Fibroblast of lung (primary cell): ENCODE data around the gene FAM118A. TPM values are rescaled to one million over a fixed set of nuclear protein-coding genes. Genes with fewer than 3 reads are reported as not detected.

Experiments used
- DNase-seq, 2 donors: peaks; one replicate each; pipeline versions ENCODE4 v3.0.0 to v3.0.0-alpha.2; 2010; ENCODE audit warnings: low read depth in 2 of 2
- H2AFZ ChIP-seq: 2 replicates; pipeline ENCODE4 v1.5.1; 2012; ENCODE audit warnings: low read length, control low read depth, inconsistent platforms
- H3K27ac ChIP-seq: 2 replicates; pipeline ENCODE4 v1.5.1; 2011; ENCODE audit warnings: low read length, control low read depth; ENCODE audit not compliant: insufficient read depth
- H3K27me3 ChIP-seq: 2 replicates; pipeline ENCODE4 v1.5.1; 2011; ENCODE audit warnings: mild to moderate bottlenecking, low read length; ENCODE audit not compliant: control insufficient read depth, insufficient read depth
- H3K36me3 ChIP-seq: 2 replicates; pipeline ENCODE4 v1.5.1; 2011; ENCODE audit warnings: low read length; ENCODE audit not compliant: control insufficient read depth, insufficient read depth
- H3K4me1 ChIP-seq: 2 replicates; pipeline ENCODE4 v1.5.1; 2011; ENCODE audit warnings: low read length; ENCODE audit not compliant: control insufficient read depth, insufficient read depth; ENCODE audit errors: extremely low read depth
- H3K4me2 ChIP-seq: 2 replicates; pipeline ENCODE4 v1.5.1; 2011; ENCODE audit warnings: low read length, control low read depth; ENCODE audit not compliant: insufficient read depth; ENCODE audit errors: extremely low read depth
- H3K4me3 ChIP-seq, 4 experiments: fragments of 200-600 bp in 1 of 4; sonication (generic) in 1 of 4; replicated peaks in 1 of 4; 2 replicates each; pipeline ENCODE4 v1.5.1; 2011 to 2016; ENCODE audit warnings: low read length in 4 of 4, low read depth in 3 of 4, mild to moderate bottlenecking in 3 of 4, control low read depth in 2 of 4, inconsistent platforms in 1 of 4, mixed read lengths in 1 of 4; ENCODE audit not compliant: insufficient read depth in 1 of 4; ENCODE audit errors: control extremely low read depth in 1 of 4
- H3K79me2 ChIP-seq: 2 replicates; pipeline ENCODE4 v1.5.1; 2012; ENCODE audit warnings: mild to moderate bottlenecking, low read length, inconsistent platforms; ENCODE audit not compliant: control insufficient read depth, insufficient read depth
- H3K9ac ChIP-seq: 2 replicates; pipeline ENCODE4 v1.5.1; 2011; ENCODE audit warnings: mild to moderate bottlenecking, low read length, control low read depth; ENCODE audit not compliant: insufficient read depth
- H3K9me3 ChIP-seq: 2 replicates; pipeline ENCODE4 v1.5.1; 2012; ENCODE audit warnings: low read depth, low read length; ENCODE audit not compliant: control insufficient read depth, insufficient read depth
- H4K20me1 ChIP-seq: 2 replicates; pipeline ENCODE4 v1.5.1; 2011; ENCODE audit warnings: low read length; ENCODE audit not compliant: control insufficient read depth, insufficient read depth; ENCODE audit errors: extremely low read depth
- EZH2 ChIP-seq: IDR thresholded peaks from 2 replicates; pipeline ENCODE4 v1.5.1; 2012; ENCODE audit warnings: low read length, control low read depth, mild to moderate bottlenecking; ENCODE audit errors: missing control alignments
- polyA plus RNA-seq, 2 donors: library from polyadenylated mRNA; depleted of rRNA in 1 of 2; stranded (reverse) in 1 of 2; unstranded in 1 of 2; fragments of >200 nt; gene quantifications; 2 replicates each; pipeline ENCODE4 v1.2.1, GENCODE V29; 2011 to 2012; ENCODE audit warnings: missing spikeins in 1 of 2
- total RNA-seq: library from RNA; depleted of rRNA; stranded (reverse); fragments of >200 nt; gene quantifications from 2 replicates; pipeline ENCODE4 v1.2.1, GENCODE V29; 2014
- TF ChIP-seq, protein P1 (sequence below), 2 donors: IDR thresholded peaks in 1 of 2; conservative IDR thresholded peaks in 1 of 2; 1 replicate in 1 of 2; 2 replicates in 1 of 2; pipeline ENCODE4 v1.5.1; 2011 to 2012; ENCODE audit warnings: low read length in 2 of 2, control low read depth in 1 of 2, inconsistent platforms in 1 of 2, low read depth in 1 of 2, mild to moderate bottlenecking in 1 of 2

The FAM118A gene
- total and polyA plus RNA-seq, 2 donors (not counting 1 experiment from before 2014, with no cell fraction given): 16.5 to 18.0 TPM

DNA sequence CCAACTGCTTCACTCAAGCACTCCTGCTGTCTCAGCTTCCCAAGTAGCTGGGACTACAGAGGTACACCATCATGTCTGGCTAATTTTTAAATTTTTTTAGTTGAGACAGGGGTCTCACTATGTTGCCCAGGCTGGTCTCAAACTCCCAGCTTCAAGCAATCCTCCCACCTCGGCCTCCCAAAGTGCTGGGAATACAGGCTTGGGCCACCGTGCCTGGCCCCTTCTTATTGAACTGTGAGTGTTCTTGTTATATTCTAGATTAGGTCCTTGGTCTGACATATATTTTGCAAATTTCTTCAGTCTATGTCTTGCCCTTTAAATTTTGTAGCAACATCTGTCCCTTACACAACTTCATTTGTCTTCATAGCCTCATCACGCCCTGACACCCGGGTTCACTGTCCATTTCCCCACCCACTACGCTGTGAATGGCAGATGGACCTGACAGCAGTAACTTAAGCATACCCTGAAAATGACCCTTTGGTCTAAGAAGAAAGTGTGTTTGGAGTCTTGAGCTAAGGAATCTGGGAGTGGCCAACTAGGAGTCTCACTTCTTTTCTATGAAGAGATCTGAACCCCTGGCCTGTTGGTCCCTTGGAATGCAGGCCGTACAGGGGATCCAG is 4.2 kb upstream of the FAM118A start:
- Histone ChIP-seq H3K4me3 (no peak overlapping the region), H3K36me3 (no peaks in the 10 kb centered on the region), H4K20me1 (no peaks in the 10 kb centered on the region), H3K9me3 (no peaks in the 10 kb centered on the region), H2AFZ (no peak overlapping the region), H3K27ac (no peak overlapping the region), H3K27me3 (no peaks in the 10 kb centered on the region), H3K9ac (no peak overlapping the region), H3K79me2 (peaks cover 2% of the 10 kb centered on the region), H3K4me2 (no peak overlapping the region), H3K4me1 (peaks cover 3% of the 10 kb centered on the region)
- DNase-seq: no peak
- no peak for TF ChIP-seq EZH2
- TF ChIP-seq, protein P1, sequence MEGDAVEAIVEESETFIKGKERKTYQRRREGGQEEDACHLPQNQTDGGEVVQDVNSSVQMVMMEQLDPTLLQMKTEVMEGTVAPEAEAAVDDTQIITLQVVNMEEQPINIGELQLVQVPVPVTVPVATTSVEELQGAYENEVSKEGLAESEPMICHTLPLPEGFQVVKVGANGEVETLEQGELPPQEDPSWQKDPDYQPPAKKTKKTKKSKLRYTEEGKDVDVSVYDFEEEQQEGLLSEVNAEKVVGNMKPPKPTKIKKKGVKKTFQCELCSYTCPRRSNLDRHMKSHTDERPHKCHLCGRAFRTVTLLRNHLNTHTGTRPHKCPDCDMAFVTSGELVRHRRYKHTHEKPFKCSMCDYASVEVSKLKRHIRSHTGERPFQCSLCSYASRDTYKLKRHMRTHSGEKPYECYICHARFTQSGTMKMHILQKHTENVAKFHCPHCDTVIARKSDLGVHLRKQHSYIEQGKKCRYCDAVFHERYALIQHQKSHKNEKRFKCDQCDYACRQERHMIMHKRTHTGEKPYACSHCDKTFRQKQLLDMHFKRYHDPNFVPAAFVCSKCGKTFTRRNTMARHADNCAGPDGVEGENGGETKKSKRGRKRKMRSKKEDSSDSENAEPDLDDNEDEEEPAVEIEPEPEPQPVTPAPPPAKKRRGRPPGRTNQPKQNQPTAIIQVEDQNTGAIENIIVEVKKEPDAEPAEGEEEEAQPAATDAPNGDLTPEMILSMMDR (conservative IDR thresholded peaks at IDR 0.05 in 1 of 2, IDR thresholded peaks at IDR 0.05 in 1 of 2; ENCODE audit: low read depth in 1 of 2, low read length in 2 of 2): no peak

DNA sequence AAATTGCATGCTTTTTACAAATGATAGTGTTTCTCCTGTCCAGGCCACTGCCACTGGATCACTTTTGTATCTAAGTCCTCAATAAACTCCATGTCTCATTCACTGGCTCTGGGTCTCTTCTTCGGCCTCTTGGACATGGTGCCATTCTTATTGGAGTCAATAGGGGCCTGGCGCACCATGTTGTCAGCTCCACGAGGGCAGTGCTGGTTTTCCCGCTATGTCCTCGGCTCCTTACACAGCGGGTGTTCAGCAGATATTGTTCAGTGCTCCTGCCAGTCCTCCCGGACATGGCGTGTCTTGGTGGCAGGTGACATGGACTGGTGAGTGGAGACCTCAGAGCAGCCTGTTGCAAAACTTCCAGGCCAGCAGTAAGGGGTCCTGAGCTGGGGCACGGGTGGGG is 3.6 kb upstream of the FAM118A start:
- Histone ChIP-seq H3K9me3 (no peaks in the 10 kb centered on the region), H3K79me2 (peaks cover 7% of the 10 kb centered on the region), H3K9ac (no peak overlapping the region), H4K20me1 (no peaks in the 10 kb centered on the region), H2AFZ (no peak overlapping the region), H3K4me3 (no peak overlapping the region), H3K4me1 (peaks cover 6% of the 10 kb centered on the region), H3K27me3 (no peaks in the 10 kb centered on the region), H3K4me2 (no peak overlapping the region), H3K27ac (no peak overlapping the region), H3K36me3 (no peaks in the 10 kb centered on the region)
- no peak for DNase-seq
- TF ChIP-seq, protein P1 (conservative IDR thresholded peaks at IDR 0.05 in 1 of 2, IDR thresholded peaks at IDR 0.05 in 1 of 2; ENCODE audit: low read depth in 1 of 2, low read length in 2 of 2): no peak
- TF ChIP-seq EZH2: no peak

DNA sequence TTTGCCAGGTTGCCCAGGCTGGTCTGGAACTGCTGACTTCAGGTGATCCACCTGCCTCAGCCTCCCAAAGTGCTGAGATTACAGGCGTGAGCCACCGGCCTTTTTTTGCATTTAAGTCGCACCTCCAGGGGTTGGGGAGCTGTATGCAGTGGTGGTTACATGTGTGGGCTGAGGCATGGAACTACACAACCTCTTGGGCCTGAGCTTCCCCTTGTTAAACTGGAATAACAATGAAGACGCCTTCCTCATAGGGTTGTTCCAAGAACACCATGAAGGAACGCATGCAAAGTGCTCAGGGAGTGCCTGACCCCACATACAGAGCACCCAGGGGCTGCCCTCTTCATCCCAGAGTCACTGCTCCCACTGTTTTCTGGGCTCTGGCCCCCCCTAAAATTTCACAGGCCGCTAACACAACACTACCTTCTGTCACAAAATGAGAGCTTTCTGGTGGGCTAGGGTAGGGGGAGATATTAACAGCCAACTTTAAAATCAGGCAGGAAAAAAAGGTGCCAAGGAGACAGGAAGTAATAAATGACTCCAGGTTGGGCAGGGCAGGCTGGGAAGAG is 1.3 kb upstream of the FAM118A start:
- no peak overlapping the region for H3K27ac ChIP-seq
- TF ChIP-seq, protein P1 (conservative IDR thresholded peaks at IDR 0.05 in 1 of 2, IDR thresholded peaks at IDR 0.05 in 1 of 2; ENCODE audit: low read depth in 1 of 2, low read length in 2 of 2): no peak
- no peaks in the 10 kb centered on the region for H3K9me3 ChIP-seq
- no peak overlapping the region for H3K4me3 ChIP-seq
- no peak overlapping the region for H3K4me2 ChIP-seq
- no peak for DNase-seq
- no peak overlapping the region for H3K9ac ChIP-seq
- H2AFZ ChIP-seq: no peak overlapping the region
- no peaks in the 10 kb centered on the region for H4K20me1 ChIP-seq
- H3K79me2 ChIP-seq: peaks cover 8% of the 10 kb centered on the region
- H3K4me1 ChIP-seq: peaks cover 4% of the 10 kb centered on the region
- no peaks in the 10 kb centered on the region for H3K36me3 ChIP-seq
- H3K27me3 ChIP-seq: no peaks in the 10 kb centered on the region
